AG04449 (cell line): ENCODE results near the gene MUCL3.

Experiments used
- CTCF ChIA-PET: fragments of 350-600 bp; formaldehyde crosslinking; extraction: SDS; loops from one replicate; lab custom pipeline; 2021; ENCODE audit warnings: antibody characterized with exemption; lab: Yijun Ruan, JAX
- POLR2A ChIA-PET: fragments of 400-600, 350-600 bp; formaldehyde crosslinking; extraction: SDS; loops from one replicate; lab custom pipeline; 2020; ENCODE audit warnings: antibody characterized with exemption, inconsistent platforms; lab: Yijun Ruan, JAX
- DNase-seq: peaks from one replicate; pipeline ENCODE4 v3.0.0-alpha.2; 2010; ENCODE audit warnings: low read depth, low spot score
- H3K4me3 ChIP-seq: 2 replicates; pipeline ENCODE4 v1.5.1; 2011; ENCODE audit warnings: low read depth, mild to moderate bottlenecking, control low read depth, low read length
- TF ChIP-seq, protein P1 (sequence below): IDR thresholded peaks from one replicate; pipeline ENCODE4 v1.5.1; 2011; ENCODE audit warnings: mild to moderate bottlenecking, moderate library complexity, low read length, control low read depth, inconsistent platforms; ENCODE audit not compliant: insufficient read depth; ENCODE audit errors: missing control alignments

The MUCL3 gene

DNA sequence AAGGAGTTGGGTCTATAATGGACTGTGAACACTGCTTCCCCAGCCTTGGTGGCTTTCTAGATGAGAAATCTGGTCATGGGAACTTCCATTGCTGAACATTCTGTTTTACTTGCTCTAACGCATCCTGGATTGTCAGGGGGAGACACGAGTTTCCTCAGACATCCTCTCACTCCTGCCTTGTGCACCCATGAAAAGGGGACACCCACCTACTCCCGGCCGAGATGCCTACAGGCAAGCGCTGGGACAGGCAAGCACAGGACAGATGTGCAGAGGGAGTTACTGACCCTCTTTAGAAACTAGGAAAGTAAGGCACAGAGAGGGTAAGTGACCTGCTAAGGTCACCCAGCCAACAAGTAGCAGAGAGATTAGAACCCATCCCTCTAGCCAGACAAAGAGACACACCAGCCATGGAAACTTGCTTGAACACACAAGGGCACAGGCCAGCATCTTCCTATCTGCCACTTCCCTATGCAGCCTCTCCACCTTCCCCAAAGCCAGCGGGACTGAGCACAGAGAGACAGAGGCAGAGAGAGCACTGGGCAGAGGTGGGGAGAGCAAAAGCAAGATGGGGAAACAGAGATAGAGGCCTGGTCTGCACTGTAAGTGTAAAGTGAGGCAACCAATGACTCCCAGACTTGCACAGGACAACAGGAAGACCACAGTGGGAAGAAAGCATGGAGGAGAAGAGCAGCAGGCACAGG lies 8.0 kb upstream of the MUCL3 start:
- TF ChIP-seq, protein P1, sequence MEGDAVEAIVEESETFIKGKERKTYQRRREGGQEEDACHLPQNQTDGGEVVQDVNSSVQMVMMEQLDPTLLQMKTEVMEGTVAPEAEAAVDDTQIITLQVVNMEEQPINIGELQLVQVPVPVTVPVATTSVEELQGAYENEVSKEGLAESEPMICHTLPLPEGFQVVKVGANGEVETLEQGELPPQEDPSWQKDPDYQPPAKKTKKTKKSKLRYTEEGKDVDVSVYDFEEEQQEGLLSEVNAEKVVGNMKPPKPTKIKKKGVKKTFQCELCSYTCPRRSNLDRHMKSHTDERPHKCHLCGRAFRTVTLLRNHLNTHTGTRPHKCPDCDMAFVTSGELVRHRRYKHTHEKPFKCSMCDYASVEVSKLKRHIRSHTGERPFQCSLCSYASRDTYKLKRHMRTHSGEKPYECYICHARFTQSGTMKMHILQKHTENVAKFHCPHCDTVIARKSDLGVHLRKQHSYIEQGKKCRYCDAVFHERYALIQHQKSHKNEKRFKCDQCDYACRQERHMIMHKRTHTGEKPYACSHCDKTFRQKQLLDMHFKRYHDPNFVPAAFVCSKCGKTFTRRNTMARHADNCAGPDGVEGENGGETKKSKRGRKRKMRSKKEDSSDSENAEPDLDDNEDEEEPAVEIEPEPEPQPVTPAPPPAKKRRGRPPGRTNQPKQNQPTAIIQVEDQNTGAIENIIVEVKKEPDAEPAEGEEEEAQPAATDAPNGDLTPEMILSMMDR = no peak
- ChIA-PET CTCF (interaction anchor here (3.5 kb wide), 1 partner anchor 9 kb away, joined by 25 read pairs; the partner anchor contains the start of gene MUCL3), POLR2A (no interaction called here)
- DNase-seq = no peak
- no peak overlapping the region for H3K4me3 ChIP-seq

DNA sequence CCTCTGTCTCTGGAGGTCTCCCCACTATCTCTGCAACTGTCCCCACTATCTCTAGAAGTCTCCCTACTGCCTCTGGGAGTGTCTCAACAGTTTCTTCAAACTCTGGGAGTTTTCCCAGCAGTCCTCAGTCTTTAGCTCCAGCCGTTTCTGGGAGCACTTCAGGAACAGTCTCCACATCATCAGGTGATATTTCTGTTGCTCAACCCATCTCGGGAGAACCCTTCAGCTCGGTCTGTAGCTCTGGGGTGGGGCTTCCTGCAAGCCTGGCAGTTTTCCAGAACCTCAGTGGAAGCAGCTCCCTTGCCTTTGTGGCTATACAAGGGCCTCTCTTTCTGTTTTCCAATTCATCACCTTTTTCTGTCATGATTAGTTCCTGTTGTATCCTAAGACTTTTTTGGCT lies 5.8 kb upstream of the MUCL3 start:
- no peak overlapping the region for H3K4me3 ChIP-seq
- CTCF ChIA-PET = interaction anchor here (0.9 to 3.3 kb wide), 6 partner anchors 11 to 145 kb away, joined by 4 to 22 read pairs (median 4); partner anchors contain the start of gene VARS2
- no peak for DNase-seq
- TF ChIP-seq, protein P1 = no peak
- POLR2A ChIA-PET = no interaction called here

DNA sequence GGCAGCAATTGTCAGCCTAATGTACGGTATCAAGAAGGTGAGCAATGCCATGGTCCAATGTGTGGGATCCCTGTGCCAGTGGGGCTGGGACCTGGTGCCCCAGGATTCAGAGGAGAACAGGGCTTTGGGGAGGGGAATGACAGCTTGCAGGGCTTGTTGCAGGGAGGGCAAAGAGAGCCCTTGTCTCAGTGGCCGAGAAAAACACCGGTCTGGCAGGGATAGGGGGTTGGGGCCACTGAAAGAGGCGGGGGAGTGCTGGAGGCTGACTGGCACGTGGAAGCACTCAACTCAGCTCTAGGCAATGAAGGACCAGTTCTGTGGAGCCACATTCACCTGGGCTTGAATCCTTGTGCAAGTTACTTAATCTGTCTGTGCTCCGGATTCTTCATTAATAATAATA lies 3.5 kb upstream of the MUCL3 start:
- CTCF ChIA-PET = interaction anchor here (1.3 to 7.0 kb wide), 4 partner anchors 21 to 146 kb away, joined by 5 to 60 read pairs (median 18); partner anchors contain the start of gene VARS2
- POLR2A ChIA-PET = no interaction called here
- H3K4me3 ChIP-seq = no peak overlapping the region
- no peak for DNase-seq
- TF ChIP-seq, protein P1 = no peak

DNA sequence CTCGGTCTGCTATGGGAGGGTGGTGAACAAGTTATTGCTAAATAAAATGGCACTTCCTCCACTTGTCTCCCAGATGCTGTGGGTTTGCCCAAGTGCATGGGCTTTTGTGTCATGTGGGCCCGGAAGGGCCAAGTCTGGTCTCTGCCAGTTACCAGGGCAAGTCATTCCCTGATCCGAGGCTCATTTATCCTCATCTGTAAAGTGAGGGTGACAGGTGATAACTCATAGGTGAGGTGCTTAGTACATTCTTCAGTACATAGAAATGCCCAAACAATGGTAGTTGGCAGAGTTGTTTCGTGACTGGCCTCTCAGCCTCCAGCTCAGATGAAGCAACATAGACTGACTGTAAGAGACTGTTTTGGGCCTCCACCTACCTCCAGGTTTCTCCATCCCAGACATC lies 2.0 kb upstream of the MUCL3 start:
- H3K4me3 ChIP-seq = no peak overlapping the region
- CTCF ChIA-PET = interaction anchor here (0.9 to 7.0 kb wide), 6 partner anchors 23 to 149 kb away, joined by 3 to 60 read pairs (median 7); partner anchors contain the start of gene VARS2
- POLR2A ChIA-PET = no interaction called here
- DNase-seq = no peak
- TF ChIP-seq, protein P1 = no peak

DNA sequence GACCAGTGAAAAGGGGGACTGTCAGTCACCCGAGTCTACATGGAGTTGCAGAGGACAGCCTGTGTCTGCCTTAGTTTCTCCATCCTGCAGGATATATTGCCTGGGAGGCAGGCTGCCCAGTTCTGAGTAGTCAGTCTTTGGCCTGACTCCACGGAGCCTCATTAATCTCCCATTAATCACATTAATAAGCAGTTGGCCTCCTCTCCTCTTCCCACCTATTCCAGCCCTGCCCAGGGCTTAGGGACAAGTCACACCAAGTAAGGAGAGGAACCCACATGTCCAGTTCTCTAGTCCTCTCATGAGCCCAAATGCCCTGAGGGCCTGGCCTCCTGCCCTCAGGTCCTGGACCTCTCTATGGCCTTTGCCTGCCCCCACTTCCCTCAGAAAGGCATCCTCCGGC lies 1.3 kb upstream of the MUCL3 start:
- POLR2A ChIA-PET = no interaction called here
- CTCF ChIA-PET = interaction anchor here (1.3 to 7.0 kb wide), 7 partner anchors 24 to 148 kb away, joined by 3 to 104 read pairs (median 5); partner anchors contain the start of gene VARS2
- TF ChIP-seq, protein P1 = no peak
- no peak for DNase-seq
- no peak overlapping the region for H3K4me3 ChIP-seq

DNA sequence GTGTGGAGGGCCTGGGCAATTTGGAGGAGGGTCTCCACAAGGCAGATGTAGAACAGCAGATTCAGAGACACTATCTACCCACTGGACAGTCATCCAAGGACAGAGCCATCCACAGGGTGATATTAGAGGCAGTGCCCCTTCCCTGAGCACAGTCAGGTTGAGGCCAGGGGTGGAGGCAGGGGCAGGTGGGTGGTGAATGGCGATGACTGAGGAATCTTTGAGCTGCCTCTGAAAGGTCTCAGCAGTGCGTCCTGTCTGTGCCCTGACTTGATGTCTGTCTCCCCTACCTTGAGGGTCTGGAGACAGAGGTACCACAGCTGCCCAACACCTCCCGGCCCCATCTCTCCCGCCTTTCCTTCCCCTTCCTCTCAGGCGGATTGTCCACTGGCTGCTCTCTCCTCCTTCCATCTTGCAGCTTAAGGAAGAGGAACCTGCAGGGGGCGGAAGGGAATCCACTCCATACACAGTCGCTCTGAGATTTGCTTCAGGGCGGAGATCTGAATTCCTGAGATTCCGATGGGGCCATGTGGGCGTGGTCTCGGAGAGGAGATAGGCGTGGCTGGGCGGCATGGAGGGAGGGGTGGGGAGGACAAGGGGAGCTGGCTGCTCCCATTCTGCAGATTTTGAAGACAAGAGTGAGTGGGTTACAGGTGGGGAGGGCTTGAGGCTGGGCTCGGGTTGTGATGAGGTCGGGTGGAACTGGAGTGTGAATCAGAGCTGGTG lies 1.7 kb downstream of the MUCL3 start:
- peak; percentile 17 for DNase-seq
- ChIA-PET CTCF (interaction anchor here (0.9 to 7.0 kb wide), 36 partner anchors 9 to 250 kb away, joined by 3 to 104 read pairs (median 6); partner anchors contain the start of genes GTF2H4, SFTA2 and VARS2), POLR2A (no interaction called here)
- TF ChIP-seq, protein P1 = peak; percentile 77
- H3K4me3 ChIP-seq = no peak overlapping the region
